H1 (cell line): ENCODE data around the gene PPP1R3E. TPM values are rescaled to one million over a fixed set of nuclear protein-coding genes. Genes with fewer than 3 reads are reported as not detected.
A peak's percentile ranks its signal among the peaks of the same experiment; 100 is the strongest.

ENCODE experiments used
- BACH1 ChIP-seq: IDR thresholded peaks from 2 replicates; pipeline ENCODE4 v1.6.1; 2012; ENCODE audit warnings: low read length, improper control_type of control experiment
- BCL11A ChIP-seq, 2 experiments: IDR thresholded peaks; one replicate each; pipeline ENCODE4 v1.6.1; 2011; ENCODE audit warnings: low read depth in 2 of 2, low read length in 2 of 2, mild to moderate bottlenecking in 2 of 2
- CBX8 ChIP-seq: fragments of 300-800, 300-1000 bp; sonication (generic); IDR thresholded peaks from 2 replicates; pipeline ENCODE4 v1.7.1; 2016; ENCODE audit warnings: low read depth, low read length, borderline replicate concordance
- CEBPB ChIP-seq: IDR thresholded peaks from 2 replicates; pipeline ENCODE4 v1.6.1; 2012; ENCODE audit warnings: low read depth, low read length
- EGR1 ChIP-seq: IDR thresholded peaks from 2 replicates; pipeline ENCODE4 v1.6.1; 2011; ENCODE audit warnings: low read depth, low read length, borderline replicate concordance
- KDM1A ChIP-seq: fragments of 200-600, 300-600 bp; sonication (generic); IDR thresholded peaks from 2 replicates; pipeline ENCODE4 v1.7.1; 2016; ENCODE audit warnings: mild to moderate bottlenecking, low read length, borderline replicate concordance
- NANOG ChIP-seq: IDR thresholded peaks from 2 replicates; pipeline ENCODE4 v1.6.1; 2011; ENCODE audit warnings: low read length, low read depth, mild to moderate bottlenecking, inconsistent platforms; ENCODE audit not compliant: insufficient read depth, poor library complexity, severe bottlenecking
- POLR2A ChIP-seq, 2 experiments: IDR thresholded peaks; 1 replicate in 1 of 2; 2 replicates in 1 of 2; pipeline ENCODE4 v1.6.1; 2011; ENCODE audit warnings: low read depth in 2 of 2, low read length in 2 of 2, mild to moderate bottlenecking in 2 of 2; ENCODE audit errors: control extremely low read depth in 1 of 2
- RNF2 ChIP-seq: fragments of 200-900, 300-1000 bp; sonication (generic); IDR thresholded peaks from 2 replicates; pipeline ENCODE4 v1.7.1; 2016; ENCODE audit warnings: borderline replicate concordance, low read depth, mild to moderate bottlenecking, antibody characterized with exemption, low read length; ENCODE audit not compliant: poor library complexity, severe bottlenecking; ENCODE audit errors: missing control alignments
- SP2 ChIP-seq: IDR thresholded peaks from 2 replicates; pipeline ENCODE4 v1.6.1; 2012; ENCODE audit warnings: mild to moderate bottlenecking, low read length, inconsistent platforms
- polyA plus RNA-seq, 7 experiments: library from polyadenylated mRNA; depleted of rRNA in 3 of 7; stranded (reverse) in 5 of 7; unstranded in 2 of 7; fragments of >200 nt in 5 of 7; fragments of 200-250 nt in 2 of 7; gene quantifications; 1 replicate in 5 of 7; 2 replicates in 1 of 7; 4 replicates in 1 of 7; pipeline versions ENCODE4 v1.2.1 to v1.2.3, GENCODE V29; 2011 to 2013; ENCODE audit warnings: missing spikeins in 2 of 7, mixed read lengths in 2 of 7
- total RNA-seq: library from RNA; stranded (reverse); fragmentation: NEBNext Ultra II Directional; extraction: Animal tissue kit (Norgen Biotek cat#: 25700); gene quantifications from 2 replicates; pipeline ENCODE4 v1.2.1, GENCODE V29; 2021
- TF ChIP-seq, protein P1 (sequence below): fragments of 300-600 bp; sonication (generic); IDR thresholded peaks from 2 replicates; pipeline ENCODE4 v1.7.1; 2012; ENCODE audit warnings: low read length, moderate library complexity, mild to moderate bottlenecking, inconsistent platforms; ENCODE audit not compliant: insufficient replicate concordance

PPP1R3E gene
- total and polyA plus RNA-seq, 2 of the 8 experiments (the other 6 are each of a cell fraction or from before 2014, with no cell fraction given) = 4.4 to 4.7 TPM

DNA sequence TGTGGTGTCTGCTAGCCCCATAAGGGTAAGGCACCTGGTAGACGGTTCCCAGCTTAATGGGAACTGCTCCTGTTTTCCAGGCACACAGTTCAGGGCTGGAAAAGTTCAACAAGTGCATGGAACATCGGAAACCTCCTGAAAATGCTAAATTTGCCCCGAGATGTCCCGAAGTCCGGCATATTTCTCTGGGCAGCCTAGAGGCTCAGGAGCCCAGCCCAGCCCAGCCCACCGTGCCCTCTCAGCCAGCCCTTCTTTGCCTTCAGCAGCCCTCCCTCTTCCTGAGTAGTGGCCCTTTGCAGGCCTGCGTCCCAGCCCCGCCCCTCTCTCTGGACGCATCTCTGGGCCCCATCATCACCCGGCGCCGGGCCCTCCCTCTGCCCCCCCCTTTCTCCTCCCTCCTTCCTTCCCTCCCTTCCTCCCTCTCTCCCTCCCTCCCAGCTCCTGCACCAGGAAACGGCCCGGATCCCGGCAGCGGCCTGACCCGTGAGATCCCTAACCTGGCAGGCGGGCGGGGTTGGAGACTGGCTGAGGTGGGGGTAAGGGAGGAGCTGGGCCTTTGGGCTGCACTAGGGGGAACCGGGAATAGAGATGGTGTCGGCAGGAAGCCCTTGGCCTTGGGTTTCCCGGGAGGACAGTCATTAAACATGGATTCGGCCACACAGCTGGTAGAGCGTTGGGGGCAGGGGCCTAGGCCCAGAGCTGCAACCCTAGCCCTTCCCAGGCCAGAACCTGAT lies 3.9 kb upstream of the PPP1R3E start, which contains the start of gene BCL2L2 (continued):
- TF ChIP-seq, protein P1, sequence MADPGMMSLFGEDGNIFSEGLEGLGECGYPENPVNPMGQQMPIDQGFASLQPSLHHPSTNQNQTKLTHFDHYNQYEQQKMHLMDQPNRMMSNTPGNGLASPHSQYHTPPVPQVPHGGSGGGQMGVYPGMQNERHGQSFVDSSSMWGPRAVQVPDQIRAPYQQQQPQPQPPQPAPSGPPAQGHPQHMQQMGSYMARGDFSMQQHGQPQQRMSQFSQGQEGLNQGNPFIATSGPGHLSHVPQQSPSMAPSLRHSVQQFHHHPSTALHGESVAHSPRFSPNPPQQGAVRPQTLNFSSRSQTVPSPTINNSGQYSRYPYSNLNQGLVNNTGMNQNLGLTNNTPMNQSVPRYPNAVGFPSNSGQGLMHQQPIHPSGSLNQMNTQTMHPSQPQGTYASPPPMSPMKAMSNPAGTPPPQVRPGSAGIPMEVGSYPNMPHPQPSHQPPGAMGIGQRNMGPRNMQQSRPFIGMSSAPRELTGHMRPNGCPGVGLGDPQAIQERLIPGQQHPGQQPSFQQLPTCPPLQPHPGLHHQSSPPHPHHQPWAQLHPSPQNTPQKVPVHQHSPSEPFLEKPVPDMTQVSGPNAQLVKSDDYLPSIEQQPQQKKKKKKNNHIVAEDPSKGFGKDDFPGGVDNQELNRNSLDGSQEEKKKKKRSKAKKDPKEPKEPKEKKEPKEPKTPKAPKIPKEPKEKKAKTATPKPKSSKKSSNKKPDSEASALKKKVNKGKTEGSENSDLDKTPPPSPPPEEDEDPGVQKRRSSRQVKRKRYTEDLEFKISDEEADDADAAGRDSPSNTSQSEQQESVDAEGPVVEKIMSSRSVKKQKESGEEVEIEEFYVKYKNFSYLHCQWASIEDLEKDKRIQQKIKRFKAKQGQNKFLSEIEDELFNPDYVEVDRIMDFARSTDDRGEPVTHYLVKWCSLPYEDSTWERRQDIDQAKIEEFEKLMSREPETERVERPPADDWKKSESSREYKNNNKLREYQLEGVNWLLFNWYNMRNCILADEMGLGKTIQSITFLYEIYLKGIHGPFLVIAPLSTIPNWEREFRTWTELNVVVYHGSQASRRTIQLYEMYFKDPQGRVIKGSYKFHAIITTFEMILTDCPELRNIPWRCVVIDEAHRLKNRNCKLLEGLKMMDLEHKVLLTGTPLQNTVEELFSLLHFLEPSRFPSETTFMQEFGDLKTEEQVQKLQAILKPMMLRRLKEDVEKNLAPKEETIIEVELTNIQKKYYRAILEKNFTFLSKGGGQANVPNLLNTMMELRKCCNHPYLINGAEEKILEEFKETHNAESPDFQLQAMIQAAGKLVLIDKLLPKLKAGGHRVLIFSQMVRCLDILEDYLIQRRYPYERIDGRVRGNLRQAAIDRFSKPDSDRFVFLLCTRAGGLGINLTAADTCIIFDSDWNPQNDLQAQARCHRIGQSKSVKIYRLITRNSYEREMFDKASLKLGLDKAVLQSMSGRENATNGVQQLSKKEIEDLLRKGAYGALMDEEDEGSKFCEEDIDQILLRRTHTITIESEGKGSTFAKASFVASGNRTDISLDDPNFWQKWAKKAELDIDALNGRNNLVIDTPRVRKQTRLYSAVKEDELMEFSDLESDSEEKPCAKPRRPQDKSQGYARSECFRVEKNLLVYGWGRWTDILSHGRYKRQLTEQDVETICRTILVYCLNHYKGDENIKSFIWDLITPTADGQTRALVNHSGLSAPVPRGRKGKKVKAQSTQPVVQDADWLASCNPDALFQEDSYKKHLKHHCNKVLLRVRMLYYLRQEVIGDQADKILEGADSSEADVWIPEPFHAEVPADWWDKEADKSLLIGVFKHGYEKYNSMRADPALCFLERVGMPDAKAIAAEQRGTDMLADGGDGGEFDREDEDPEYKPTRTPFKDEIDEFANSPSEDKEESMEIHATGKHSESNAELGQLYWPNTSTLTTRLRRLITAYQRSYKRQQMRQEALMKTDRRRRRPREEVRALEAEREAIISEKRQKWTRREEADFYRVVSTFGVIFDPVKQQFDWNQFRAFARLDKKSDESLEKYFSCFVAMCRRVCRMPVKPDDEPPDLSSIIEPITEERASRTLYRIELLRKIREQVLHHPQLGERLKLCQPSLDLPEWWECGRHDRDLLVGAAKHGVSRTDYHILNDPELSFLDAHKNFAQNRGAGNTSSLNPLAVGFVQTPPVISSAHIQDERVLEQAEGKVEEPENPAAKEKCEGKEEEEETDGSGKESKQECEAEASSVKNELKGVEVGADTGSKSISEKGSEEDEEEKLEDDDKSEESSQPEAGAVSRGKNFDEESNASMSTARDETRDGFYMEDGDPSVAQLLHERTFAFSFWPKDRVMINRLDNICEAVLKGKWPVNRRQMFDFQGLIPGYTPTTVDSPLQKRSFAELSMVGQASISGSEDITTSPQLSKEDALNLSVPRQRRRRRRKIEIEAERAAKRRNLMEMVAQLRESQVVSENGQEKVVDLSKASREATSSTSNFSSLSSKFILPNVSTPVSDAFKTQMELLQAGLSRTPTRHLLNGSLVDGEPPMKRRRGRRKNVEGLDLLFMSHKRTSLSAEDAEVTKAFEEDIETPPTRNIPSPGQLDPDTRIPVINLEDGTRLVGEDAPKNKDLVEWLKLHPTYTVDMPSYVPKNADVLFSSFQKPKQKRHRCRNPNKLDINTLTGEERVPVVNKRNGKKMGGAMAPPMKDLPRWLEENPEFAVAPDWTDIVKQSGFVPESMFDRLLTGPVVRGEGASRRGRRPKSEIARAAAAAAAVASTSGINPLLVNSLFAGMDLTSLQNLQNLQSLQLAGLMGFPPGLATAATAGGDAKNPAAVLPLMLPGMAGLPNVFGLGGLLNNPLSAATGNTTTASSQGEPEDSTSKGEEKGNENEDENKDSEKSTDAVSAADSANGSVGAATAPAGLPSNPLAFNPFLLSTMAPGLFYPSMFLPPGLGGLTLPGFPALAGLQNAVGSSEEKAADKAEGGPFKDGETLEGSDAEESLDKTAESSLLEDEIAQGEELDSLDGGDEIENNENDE = no peak
- no peak for TF ChIP-seq BCL11A (IDR thresholded peaks at IDR 0.05; ENCODE audit: low read depth in 2 of 2, low read length in 2 of 2)
- TF ChIP-seq BACH1 = no peak
- no peak for TF ChIP-seq CBX8
- no peak for TF ChIP-seq RNF2
- no peak for TF ChIP-seq SP2
- no peak for TF ChIP-seq KDM1A
- peak; percentile 48; the same call in 1 of the 2 replicates for TF ChIP-seq EGR1
- TF ChIP-seq CEBPB = no peak
- peak; percentile 85 to 91 for TF ChIP-seq POLR2A (IDR thresholded peaks at IDR 0.05; ENCODE audit: control extremely low read depth in 1 of 2, low read depth in 2 of 2, low read length in 2 of 2)
- no peak for TF ChIP-seq NANOG
